ELR (cell line): ENCODE results near the gene C1QTNF1.
A peak's percentile ranks its signal among the peaks of the same experiment; 100 is the strongest.

Experiments used
- DNase-seq: peaks from one replicate; pipeline ENCODE4 v3.0.0-alpha.2; 2015; ENCODE audit warnings: low read depth

C1QTNF1 gene

GRCh38 chr17:79081571-79082276, 57.8 kb downstream of the C1QTNF1 start:
- no peak for DNase-seq

GRCh38 chr17:79082311-79083190, 58.6 kb downstream of the C1QTNF1 start:
- DNase-seq = peak; percentile 49

GRCh38 chr17:79083191-79083971, 59.4 kb downstream of the C1QTNF1 start:
- DNase-seq = no peak

- DNase-seq = no peak
Observed at GRCh38 chr17:79084291-79085153, 60.6 kb downstream of the C1QTNF1 start.

GRCh38 chr17:79085154-79085920, 61.4 kb downstream of the C1QTNF1 start:
- no peak for DNase-seq

- DNase-seq = no peak
Observed at GRCh38 chr17:79085921-79086551, 62.1 kb downstream of the C1QTNF1 start.

- no peak for DNase-seq
Observed at GRCh38 chr17:79086609-79087427, 62.8 kb downstream of the C1QTNF1 start.

- DNase-seq = peak; percentile 73
Observed at GRCh38 chr17:79087428-79088143, 63.6 kb downstream of the C1QTNF1 start.

- no peak for DNase-seq
Observed at GRCh38 chr17:79088247-79088996, 64.5 kb downstream of the C1QTNF1 start.

- no peak for DNase-seq
Observed at GRCh38 chr17:79088997-79089328, 65.0 kb downstream of the C1QTNF1 start.

- peak; percentile 23 for DNase-seq
Observed at GRCh38 chr17:79089720-79090442, 65.9 kb downstream of the C1QTNF1 start.

GRCh38 chr17:79090443-79091225, 66.7 kb downstream of the C1QTNF1 start:
- no peak for DNase-seq

GRCh38 chr17:79091226-79091670, 67.3 kb downstream of the C1QTNF1 start:
- DNase-seq = no peak

- no peak for DNase-seq
Observed at GRCh38 chr17:79092567-79092966, 68.6 kb downstream of the C1QTNF1 start.

GRCh38 chr17:79093270-79093669, 69.3 kb downstream of the C1QTNF1 start:
- no peak for DNase-seq

GRCh38 chr17:79094261-79094660, 70.3 kb downstream of the C1QTNF1 start:
- DNase-seq = no peak
